Germinal center (tissue), 1 donor: Measurements from ENCODE around the gene SMYD2.
"Not testable (repeated sequence)": the region's sequence is repeated elsewhere in the genome, so short reads cannot be mapped to it uniquely, and the experiment has no call there.

ENCODE experiments used
- DNase-seq: peaks from one replicate; pipeline ENCODE4 v3.0.0; 2012; ENCODE audit warnings: mixed read lengths, low spot score

Gene SMYD2

GRCh38 chr1:214271995-214272731, 8.8 kb upstream of the SMYD2 start:
- DNase-seq: no peak

GRCh38 chr1:214272964-214273533, 7.9 kb upstream of the SMYD2 start:
- DNase-seq: no peak

- not testable (repeated sequence) for DNase-seq
Measured at GRCh38 chr1:214275700-214276099, 5.3 kb upstream of the SMYD2 start.

- no peak for DNase-seq
Measured at GRCh38 chr1:214276786-214277185, 4.2 kb upstream of the SMYD2 start.

- DNase-seq: no peak
Measured at GRCh38 chr1:214277704-214278635, 3.0 kb upstream of the SMYD2 start.

- no peak for DNase-seq
Measured at GRCh38 chr1:214280386-214281020, 456 bp upstream of the SMYD2 start.

- no peak for DNase-seq
Measured at GRCh38 chr1:214281720-214282629, 1.0 kb downstream of the SMYD2 start.

GRCh38 chr1:214282630-214283242, 1.8 kb downstream of the SMYD2 start:
- DNase-seq: no peak

GRCh38 chr1:214285610-214286440, 4.9 kb downstream of the SMYD2 start:
- no peak for DNase-seq

GRCh38 chr1:214287884-214288283, 6.9 kb downstream of the SMYD2 start:
- DNase-seq: no peak

GRCh38 chr1:214289574-214290272, 8.8 kb downstream of the SMYD2 start:
- no peak for DNase-seq

- DNase-seq: no peak
Measured at GRCh38 chr1:214290424-214291037, 9.6 kb downstream of the SMYD2 start.

- no peak for DNase-seq
Measured at GRCh38 chr1:214292322-214292721, 11.4 kb downstream of the SMYD2 start.

- DNase-seq: no peak
Measured at GRCh38 chr1:214295934-214296333, 15.0 kb downstream of the SMYD2 start.

GRCh38 chr1:214296860-214297745, 16.1 kb downstream of the SMYD2 start:
- no peak for DNase-seq

- no peak for DNase-seq
Measured at GRCh38 chr1:214300149-214300780, 19.3 kb downstream of the SMYD2 start.

GRCh38 chr1:214301526-214301925, 20.6 kb downstream of the SMYD2 start:
- no peak for DNase-seq
